CD4-positive, alpha-beta T cell treated with Interleukin-2 at 100 ng/mL for 4 hours (primary cell): ENCODE data around the gene CROCC2.

Source experiments
- DNase-seq: peaks from one replicate; pipeline ENCODE4 v3.0.0-alpha.2; 2020; ENCODE audit warnings: low spot score

The CROCC2 gene

GRCh38 chr2:240933966-240934700 lies 28.0 kb downstream of the CROCC2 start:
- DNase-seq, result no peak

- DNase-seq, result no peak
Measured at GRCh38 chr2:240934701-240935102, 28.6 kb downstream of the CROCC2 start.

GRCh38 chr2:240935103-240935876 lies 29.2 kb downstream of the CROCC2 start:
- no peak for DNase-seq

- DNase-seq, result no peak
Measured at GRCh38 chr2:240936106-240936505, 30.0 kb downstream of the CROCC2 start.

GRCh38 chr2:240946046-240946445 lies 39.9 kb downstream of the CROCC2 start:
- no peak for DNase-seq

- no peak for DNase-seq
Measured at GRCh38 chr2:240946654-240947053, 40.5 kb downstream of the CROCC2 start.

GRCh38 chr2:240947176-240947575 lies 41.0 kb downstream of the CROCC2 start:
- DNase-seq, result no peak

GRCh38 chr2:240947607-240948006 lies 41.5 kb downstream of the CROCC2 start:
- no peak for DNase-seq

- DNase-seq, result no peak
Measured at GRCh38 chr2:240948086-240948485, 42.0 kb downstream of the CROCC2 start.

GRCh38 chr2:240948905-240949790 lies 43.0 kb downstream of the CROCC2 start:
- no peak for DNase-seq

- DNase-seq, result no peak
Measured at GRCh38 chr2:240949791-240950705, 43.9 kb downstream of the CROCC2 start.

- no peak for DNase-seq
Measured at GRCh38 chr2:240951045-240951594, 45.0 kb downstream of the CROCC2 start.

GRCh38 chr2:240952496-240953246 lies 46.5 kb downstream of the CROCC2 start:
- no peak for DNase-seq

GRCh38 chr2:240953426-240954410 lies 47.6 kb downstream of the CROCC2 start:
- DNase-seq, result no peak

GRCh38 chr2:240954436-240955305 lies 48.5 kb downstream of the CROCC2 start:
- DNase-seq, result no peak

GRCh38 chr2:240955306-240956170 lies 49.4 kb downstream of the CROCC2 start:
- DNase-seq, result no peak
